NCI-H82 treated with DMSO at 0.1 percent for 48 hours (cell line): ENCODE data around the gene MEAF6.

Experiments
- DNase-seq: peaks from one replicate; lab custom pipeline; 2025; ENCODE audit not compliant: unreplicated experiment; lab: John Stamatoyannopoulos, UW

The MEAF6 gene

DNA sequence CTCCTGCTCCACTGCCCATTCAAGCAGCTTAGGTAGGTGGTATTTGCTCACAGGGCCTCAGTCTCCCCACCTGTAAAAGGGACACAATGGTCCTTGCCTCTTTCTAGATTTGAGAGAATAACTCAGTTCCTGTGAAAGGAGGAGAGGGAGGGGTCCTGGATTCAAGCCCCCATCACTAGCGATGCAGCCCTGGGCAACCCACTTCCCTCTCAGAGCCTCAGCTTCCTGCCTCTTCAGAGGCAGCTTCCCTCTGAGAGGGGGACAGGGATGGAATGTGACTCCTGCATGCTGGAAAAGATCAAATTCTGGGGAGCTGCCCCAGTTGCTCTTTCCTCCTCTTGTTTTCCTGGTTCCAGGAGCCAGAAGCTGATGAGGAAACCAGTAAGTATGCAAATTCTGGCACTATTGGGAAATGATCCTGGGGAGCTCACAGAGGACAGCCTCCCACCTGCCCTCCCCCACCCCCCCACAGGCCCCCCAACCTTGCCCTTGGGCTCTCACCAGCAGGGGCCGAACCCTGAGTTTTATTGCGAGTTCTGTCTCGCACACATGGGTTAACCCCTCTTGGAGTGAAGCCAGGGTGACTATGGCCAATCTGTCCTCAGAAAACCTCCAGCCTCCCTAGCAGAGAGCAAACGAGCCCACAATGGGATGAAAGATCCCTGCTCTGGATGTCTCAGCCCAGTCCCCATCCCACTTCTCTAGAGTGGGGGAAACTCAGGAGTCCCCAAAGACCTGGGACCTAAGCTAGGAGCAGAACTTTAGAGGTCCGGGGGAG, 28.5 kb downstream of the MEAF6 start:
- peak; percentile 43 for DNase-seq

DNA sequence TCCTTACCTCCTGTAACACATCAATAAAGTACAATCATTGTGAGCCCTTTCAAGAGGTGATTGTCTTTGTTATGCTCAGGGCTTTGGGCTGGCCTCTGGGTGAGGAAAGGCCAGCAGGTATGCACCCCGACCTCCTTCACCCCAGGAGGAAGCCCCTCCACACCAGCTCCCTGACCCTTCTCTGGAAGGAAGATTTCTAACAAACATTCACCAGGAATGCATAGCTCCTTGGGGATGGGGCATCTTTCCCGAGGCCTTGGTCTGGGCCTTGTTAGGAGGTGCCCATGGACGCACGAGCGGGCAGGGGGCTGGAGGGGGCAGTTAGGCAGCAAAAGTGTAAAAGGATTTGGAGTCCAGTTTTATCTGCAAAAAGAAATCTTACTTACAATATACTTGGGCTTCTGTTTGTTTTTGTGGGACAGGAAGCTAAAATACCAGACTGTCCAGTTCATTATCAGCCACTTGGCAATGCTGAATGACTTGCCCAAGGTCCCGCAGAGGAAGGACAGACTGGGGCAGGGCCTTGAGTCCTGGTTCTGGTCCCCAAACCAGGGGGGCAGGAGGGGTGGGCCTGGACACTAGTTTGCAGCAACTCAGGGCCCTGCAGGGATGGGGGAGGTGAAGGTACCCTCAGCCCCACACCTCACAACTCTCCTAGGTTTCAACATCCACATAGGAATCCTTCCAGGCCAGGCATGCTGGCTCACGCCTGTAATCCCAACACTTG, 30.1 kb downstream of the MEAF6 start:
- no peak for DNase-seq

DNA sequence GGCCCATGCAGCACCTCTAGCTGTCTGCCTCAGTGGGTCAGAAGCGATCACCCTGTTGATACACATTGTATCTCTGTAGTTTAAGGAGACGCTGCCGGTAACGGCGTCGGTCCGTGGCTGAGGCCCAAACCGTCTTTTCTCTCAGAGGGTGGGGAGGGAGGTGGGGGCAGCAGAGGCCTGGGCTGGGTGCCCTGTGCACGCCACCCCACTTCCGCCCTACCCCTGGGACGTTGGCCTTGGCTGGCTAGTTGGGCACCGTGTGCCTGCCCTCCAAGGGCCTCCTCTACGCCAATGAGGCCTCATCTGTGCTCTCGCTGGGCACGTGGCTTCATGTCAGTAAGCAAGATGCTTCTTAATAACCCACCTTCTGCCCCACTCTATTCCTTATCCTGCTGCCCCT, 30.8 kb downstream of the MEAF6 start:
- DNase-seq, result no peak

DNA sequence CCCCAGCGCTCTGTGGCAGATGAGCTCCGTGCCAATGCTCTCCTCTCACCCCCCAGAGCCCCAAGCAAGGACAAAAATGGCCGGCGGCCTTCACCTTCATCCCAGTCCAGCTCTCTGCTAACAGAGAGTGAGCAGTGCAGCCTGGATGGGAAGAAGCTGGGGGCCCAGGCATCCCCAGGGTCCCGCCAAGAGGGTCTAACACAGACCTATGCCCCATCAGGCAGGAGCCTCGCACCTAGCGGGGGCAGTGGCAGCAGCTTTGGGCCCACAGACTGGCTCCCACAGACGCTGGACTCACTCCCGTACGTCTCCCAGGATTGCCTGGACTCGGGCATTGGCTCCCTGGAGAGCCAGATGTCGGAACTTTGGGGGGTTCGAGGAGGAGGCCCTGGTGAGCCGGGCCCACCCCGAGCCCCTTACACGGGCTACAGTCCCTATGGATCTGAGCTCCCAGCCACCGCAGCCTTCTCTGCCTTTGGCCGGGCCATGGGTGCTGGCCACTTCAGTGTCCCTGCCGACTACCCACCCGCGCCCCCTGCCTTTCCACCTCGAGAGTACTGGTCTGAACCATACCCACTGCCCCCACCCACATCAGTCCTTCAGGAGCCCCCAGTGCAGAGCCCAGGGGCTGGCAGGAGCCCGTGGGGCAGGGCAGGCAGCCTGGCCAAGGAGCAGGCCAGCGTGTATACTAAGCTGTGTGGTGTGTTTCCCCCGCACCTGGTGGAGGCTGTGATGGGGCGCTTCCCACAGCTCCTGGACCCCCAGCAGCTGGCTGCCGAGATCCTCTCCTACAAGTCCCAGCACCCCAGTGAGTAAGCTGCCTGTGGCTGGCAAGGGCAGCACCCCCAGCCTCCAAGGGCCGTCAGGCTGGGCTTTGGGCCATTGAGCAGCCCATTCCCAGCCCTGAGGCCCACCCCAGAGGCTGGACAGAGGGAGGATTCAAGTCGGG, 31.5 kb downstream of the MEAF6 start:
- DNase-seq, result no peak

DNA sequence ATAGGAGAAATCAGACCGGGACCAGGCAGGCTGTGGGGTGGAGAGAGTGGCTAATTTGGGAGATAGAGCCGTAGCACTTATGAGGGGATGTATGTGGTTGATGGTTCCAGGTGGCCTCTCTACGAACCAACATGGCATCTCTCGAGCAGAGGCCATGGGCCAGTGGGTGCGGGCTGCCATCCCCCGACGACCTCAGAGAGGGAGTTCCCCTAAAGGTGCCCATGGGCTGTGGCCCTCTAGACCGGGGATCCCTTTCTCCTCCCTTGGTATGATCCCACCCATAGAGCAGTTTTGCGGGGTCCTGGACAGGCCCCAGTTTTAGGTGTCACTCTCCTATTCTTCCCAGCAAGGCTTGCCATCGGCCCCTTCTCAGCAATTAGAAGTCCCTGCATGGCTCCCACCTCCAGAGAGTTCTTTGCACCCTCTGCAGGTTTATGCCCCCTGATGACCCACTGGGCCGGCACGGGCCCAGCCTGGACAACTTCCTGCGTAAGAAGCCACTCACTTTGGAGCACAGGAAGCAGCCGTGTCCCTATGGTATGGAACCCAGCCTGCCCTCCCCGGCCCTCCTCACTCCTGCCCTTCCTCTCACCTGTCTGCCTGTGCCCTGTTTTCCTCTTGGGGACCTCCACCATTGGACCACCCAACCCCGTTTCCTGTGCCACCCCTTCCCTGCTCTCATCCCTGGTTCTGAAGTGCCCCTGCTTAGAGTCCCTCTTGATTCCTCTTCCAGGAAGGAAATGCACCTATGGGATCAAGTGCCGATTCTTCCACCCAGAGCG, 32.4 kb downstream of the MEAF6 start:
- no peak for DNase-seq

DNA sequence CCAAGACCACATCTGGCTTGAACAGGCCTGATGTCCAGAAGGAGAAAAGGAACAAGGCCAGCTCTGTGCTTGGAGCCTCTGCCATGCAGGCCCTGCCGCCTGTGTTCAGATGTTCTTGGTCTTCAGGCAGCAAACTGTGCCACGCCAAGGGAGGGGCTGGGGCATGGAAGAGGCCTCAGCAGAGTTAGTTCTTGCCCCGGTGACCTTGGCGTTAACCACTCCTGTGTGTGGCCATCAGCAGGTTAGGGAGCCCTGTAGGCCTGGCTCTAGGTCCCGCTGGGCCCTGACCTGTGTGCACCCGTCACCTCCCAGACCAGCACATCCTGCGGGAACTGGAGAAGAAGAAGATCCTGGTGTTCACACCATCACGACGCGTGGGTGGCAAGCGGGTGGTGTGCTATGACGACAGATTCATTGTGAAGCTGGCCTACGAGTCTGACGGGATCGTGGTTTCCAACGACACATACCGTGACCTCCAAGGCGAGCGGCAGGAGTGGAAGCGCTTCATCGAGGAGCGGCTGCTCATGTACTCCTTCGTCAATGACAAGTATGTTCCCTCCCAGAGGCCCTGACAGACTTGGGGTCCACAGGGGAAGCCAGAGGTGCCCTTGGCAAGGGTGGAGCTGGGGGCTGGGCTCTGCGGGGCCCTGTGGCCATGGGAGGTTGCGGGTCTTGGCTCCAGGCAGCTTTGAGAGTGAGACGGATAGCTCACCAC, 33.1 kb downstream of the MEAF6 start:
- no peak for DNase-seq

DNA sequence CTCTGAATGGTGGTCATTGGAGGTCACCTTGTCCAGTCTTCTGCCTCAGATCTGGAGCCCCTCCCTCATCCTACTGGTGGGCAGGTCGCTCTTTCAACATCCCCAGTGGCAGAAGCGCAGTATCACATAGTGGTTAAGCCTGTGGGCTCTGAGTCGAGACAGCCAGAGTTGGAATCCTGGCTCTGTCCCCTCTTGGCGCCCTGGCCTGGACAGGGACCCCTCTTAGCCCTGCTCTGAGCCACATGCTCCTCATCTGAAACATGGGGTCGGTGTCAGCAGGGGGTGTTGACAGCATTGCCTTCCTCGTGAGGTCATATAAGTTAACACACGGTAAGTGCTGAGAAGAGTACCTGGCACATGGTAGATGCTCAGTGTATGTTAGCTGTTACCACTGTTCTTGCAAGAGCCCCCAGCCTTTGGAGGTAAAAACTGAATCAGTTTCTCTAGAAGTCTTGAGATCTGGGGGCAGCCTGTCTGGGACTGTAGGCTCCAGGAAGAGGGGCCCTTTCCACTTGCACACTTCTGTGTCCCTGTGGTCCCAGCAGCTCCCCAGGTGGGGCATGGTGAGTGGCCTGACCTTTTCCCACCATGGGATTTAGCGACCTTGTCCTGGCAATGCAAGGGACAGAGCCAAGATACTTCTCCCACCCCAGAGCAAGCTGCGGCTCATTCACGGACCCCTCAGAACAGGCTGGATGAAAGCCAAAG, 33.8 kb downstream of the MEAF6 start:
- DNase-seq, result no peak

DNA sequence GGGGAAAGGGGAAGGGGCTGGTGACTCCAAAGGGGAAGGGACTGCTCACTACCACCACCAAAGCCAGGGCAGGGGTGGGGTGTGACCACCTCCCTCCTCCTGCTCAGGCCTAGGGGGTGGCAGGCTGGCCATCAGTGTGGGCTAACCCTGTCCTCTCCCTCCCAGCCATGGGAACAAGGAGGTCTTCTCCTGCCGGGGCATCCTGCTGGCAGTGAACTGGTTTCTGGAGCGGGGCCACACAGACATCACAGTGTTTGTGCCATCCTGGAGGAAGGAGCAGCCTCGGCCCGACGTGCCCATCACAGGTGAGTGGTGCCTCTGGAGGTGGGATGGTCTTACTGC, 34.5 kb downstream of the MEAF6 start:
- no peak for DNase-seq

DNA sequence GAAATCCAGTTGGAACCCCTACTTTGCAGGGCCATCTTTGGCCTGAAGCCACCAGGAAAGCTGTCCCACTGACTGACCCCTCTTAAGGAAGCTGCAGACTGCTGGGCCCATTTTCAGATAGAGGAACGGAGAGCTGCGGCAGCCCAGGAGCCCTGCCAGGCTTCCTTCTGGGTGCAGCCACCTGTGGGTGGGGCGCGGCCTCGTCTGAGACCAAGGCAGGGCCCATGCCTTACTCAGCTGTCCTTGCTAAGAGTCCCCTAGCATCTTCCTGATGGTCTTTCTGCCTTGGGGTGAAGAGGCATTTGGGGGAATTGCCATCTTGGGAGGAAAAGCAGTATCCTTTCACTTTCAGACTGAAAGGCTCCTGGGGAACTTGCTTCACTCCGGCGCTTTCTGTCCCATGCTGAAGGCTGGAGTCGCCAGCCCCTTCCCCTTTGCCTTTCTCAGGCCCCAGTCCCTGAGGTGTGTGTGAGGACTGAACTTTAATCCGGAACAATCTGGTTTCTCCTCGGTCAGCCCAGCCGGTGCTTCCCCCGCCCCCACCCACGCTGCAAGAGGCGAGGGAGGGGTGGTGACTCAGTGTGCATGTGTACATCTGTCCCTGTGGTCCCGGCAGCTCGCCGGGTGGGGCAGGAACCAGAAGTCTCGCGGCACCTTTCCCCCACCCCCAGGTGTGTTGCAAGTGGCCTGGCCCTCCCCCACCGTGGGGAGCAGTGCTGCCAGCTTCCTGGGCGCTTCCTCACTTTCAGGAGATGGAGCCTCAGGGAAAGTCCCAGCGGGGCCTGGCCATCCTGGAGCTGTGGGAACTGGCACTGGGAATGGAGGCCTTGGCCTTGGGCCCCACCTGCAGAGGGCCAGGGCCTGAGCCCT, 35.1 kb downstream of the MEAF6 start:
- DNase-seq, result peak; percentile 74

DNA sequence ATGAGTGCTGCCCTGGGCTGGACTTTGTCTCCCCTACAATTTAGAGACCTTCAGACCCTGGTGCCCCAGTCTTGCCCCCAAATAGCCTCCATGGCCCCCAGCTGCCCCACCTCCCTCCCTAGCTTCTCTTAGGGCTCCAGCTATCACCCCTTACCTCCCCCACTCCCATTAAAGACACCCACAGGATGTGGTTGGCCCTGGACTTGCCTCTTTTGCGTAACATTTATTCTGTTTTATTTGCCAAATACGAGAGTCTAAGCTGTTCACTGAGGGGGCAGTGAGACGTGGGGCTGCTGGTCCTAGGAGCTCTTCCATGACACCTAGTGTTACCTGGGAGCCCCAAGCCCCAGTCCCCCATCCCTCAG, 35.7 kb downstream of the MEAF6 start:
- no peak for DNase-seq

DNA sequence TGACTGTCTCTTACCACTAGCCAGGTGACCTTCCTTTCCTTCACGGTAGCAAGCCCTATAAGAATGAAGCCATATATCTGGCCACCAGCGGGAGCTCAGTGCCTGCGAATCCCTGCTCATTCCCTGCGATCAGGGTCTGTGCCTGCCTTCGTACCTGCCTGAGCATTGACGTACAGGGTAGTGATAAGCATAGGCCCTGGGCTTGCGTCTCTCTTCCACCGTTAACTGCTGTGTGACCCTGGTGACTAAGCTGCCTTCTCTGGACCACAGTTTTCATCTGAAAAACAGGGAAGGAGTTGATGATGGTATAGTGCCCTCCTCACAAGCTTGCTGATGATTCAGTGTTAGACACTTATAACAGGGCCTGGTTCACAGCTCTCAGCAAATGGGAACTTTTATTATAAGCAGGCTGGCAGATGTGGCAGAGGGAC, 36.1 kb downstream of the MEAF6 start:
- DNase-seq, result no peak

DNA sequence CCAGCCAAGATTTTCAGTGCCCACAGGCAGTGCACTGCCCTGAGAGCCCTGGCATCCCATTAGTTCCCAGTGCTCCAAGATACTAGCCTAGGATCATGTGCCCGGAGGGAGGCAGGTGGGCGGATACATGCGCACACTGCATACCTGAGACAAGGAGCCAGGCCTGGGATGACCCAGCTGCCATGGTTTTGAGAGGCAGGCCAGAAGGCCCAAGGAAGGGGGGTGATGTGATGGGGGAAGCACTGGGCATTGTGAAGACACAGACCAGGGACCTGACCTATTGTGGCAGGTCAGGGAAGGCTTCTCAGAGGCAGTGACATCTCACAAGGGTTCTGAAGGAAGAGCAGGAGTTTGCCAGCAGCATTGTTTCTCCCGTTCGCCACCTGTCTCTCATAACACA, 36.6 kb downstream of the MEAF6 start:
- no peak for DNase-seq

DNA sequence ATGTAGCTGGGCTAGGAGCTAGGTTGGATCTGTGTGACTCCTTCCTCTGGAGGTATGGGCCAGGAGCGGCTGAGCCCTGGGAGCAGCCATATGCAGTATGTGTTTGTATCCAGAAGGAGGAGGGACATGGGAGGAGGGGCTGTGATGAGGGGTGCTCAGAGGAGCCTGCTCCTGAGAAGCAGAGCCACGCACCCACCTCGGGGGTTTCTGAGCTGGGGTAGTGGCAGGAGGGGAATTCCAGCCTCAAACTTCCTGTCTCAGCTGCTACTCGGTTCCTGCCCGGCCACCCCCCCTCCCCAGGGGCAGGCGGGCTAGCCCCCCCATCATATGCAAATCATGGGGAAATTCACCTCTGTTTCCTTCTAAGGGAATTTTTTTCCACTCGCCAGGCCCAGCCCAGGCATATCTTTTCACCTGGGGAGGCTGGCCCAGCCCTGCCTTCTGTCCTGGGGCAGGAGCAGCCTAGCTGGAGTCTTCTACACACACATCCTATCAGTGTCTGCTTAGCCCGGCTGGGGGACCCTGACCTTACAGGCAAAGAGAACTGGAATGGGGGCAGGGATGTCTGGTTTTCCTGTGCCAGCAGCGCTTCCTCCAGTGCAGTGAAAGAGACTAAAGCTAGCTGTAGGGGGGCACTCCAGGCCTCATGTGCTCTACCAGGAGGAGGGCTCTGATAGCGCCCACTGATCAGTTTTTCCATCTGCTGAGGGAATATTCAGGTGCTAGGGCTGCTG, 37.2 kb downstream of the MEAF6 start:
- DNase-seq, result no peak

DNA sequence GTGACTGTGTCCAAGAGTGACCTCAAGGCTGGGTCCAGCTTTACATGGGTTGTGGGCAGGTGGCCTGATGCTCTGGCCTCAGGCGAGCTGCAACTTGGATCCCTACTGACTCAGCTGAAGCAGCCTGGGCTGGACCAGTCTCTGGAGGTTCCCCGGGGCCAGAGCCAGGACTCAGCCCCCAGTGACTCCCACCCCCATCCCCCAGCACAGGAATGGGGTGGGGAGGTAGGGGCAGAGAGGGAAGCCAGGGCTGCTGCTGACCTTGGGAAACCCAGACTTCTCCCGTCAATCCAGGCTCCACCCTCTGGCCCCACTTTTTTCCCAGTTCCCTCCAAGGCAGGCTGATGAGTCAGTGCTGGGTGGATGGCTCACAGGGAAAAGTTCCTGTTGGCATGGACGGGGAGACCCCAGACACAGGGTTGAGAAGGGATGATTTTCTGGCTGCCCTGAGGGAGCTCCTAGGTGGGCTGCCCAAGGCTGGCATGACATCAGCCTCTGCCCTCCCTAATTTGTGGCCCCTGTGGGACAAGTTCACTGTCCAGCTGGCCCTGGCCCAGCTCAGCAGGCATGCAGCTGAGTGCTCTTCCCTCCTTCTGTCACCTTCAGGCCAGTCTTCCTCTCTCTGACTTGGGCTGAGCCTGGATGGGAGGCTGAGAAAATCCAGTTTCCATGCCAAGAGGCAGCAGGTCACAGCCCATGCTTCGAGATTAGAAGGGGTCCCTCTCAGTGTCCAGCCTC, 37.9 kb downstream of the MEAF6 start:
- DNase-seq, result no peak

DNA sequence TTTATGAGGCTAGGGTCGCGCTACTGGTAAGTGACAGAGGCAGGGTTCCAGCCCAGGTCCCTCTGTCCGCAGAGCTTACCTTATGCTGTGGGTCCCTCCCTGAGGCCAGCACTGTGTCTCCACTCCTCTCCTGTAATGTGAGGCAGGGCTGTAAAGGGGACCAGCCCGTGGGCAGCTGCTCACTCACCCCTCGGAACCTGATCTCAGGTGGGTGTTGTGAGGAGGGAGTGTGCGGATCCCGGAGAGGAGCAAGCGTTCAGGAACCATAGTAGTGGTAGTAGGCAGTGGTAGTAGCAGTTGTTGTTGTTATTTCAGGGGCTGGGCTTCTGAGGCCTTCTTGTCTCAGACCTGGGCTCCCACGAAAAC, 38.5 kb downstream of the MEAF6 start:
- no peak for DNase-seq

DNA sequence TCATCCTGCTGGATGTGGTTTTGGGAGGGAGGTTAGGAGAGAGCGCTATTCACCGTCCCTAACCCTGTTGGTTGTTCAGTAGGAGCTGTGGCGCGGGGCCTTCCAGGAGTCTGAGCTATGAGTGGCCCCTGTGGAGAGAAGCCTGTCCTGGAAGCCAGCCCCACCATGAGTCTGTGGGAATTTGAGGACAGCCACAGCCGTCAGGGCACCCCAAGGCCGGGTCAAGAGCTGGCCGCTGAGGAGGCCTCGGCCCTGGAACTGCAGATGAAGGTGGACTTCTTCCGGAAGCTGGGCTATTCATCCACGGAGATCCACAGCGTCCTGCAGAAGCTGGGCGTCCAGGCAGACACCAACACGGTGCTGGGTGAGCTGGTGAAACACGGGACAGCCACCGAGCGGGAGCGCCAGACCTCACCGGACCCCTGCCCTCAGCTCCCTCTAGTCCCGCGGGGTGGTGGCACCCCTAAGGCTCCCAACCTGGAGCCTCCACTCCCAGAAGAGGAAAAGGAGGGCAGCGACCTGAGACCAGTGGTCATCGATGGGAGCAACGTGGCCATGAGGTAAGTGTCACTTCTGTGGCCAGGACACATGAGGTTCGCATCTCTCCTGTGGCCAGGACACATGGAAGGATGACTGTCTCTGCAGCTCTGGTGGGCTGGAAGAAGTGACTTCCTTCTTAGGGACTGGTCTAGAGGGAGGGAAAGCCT, 39.0 kb downstream of the MEAF6 start:
- no peak for DNase-seq
